ENCODE measurements around the gene MTAP.

GRCh38 chr9:21778304-21778703 is 24.1 kb upstream of the MTAP start:
- no peak for TF ChIP-seq POLR2H (tag; IDR thresholded peaks at IDR 0.05; ENCODE audit: low read depth)
- no peak for TF ChIP-seq ETS2 (tag; IDR thresholded peaks at IDR 0.05; ENCODE audit: borderline replicate concordance, poor library complexity, severe bottlenecking)
- TF ChIP-seq CBX1 (IDR thresholded peaks at IDR 0.05; ENCODE audit: low read depth), result no peak
